Measurements from ENCODE around the gene RRAGD. TPM values are rescaled to one million over a fixed set of nuclear protein-coding genes. Genes with fewer than 3 reads are reported as not detected.

Gene RRAGD
- total and polyA plus RNA-seq, 2 experiments from 2014 or later, result 11.8 to 28.1 TPM

DNA sequence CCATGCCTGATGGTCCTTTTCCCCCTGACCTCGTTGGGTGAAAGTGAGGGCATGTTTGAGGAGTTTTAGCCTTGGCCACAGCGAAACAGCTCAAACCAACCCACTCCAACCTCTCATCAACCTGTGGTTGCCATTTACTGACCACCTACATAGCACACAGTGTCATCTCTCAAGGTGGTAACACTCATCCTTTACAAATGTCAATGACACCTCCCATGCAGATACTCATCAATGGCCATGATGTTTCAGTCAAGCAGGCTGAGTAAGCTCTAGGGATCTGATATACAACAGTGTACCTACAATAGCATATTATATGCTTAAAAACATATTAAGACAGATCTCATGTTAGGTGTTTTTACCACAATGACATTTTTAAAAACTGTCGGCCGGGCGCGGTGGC, 9.3 kb downstream of the RRAGD start:
- H2AFZ ChIP-seq, result no peak overlapping the region
- no peaks in the 10 kb centered on the region for H3K4me1 ChIP-seq (ENCODE audit: insufficient read depth)
- H3K27me3 ChIP-seq, result peaks cover 4% of the 10 kb centered on the region
- no peak overlapping the region for H3K4me3 ChIP-seq
- H4K20me1 ChIP-seq (ENCODE audit: insufficient read depth, poor library complexity, severe bottlenecking), result no peaks in the 10 kb centered on the region
- no peaks in the 10 kb centered on the region for H3K9me3 ChIP-seq (ENCODE audit: low read depth)
- no peak overlapping the region for H3K27ac ChIP-seq
- no peaks in the 10 kb centered on the region for H3K79me2 ChIP-seq
- H3K4me2 ChIP-seq, result no peak overlapping the region
- no peak for TF ChIP-seq EZH2 (IDR thresholded peaks at IDR 0.05; ENCODE audit: borderline replicate concordance)
- TF ChIP-seq EZH2phosphoT487 (IDR thresholded peaks at IDR 0.05; ENCODE audit: low read depth, severe bottlenecking, unreplicated experiment), result no peak
- TF ChIP-seq, protein P1, sequence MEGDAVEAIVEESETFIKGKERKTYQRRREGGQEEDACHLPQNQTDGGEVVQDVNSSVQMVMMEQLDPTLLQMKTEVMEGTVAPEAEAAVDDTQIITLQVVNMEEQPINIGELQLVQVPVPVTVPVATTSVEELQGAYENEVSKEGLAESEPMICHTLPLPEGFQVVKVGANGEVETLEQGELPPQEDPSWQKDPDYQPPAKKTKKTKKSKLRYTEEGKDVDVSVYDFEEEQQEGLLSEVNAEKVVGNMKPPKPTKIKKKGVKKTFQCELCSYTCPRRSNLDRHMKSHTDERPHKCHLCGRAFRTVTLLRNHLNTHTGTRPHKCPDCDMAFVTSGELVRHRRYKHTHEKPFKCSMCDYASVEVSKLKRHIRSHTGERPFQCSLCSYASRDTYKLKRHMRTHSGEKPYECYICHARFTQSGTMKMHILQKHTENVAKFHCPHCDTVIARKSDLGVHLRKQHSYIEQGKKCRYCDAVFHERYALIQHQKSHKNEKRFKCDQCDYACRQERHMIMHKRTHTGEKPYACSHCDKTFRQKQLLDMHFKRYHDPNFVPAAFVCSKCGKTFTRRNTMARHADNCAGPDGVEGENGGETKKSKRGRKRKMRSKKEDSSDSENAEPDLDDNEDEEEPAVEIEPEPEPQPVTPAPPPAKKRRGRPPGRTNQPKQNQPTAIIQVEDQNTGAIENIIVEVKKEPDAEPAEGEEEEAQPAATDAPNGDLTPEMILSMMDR (IDR thresholded peaks at IDR 0.05; ENCODE audit: poor library complexity), result no peak
- no peaks in the 10 kb centered on the region for H3K9me2 ChIP-seq (replicated peaks; ENCODE audit: insufficient read depth)
- 92% methylated on average over 6 of the region's 6 CpGs for WGBS (ENCODE audit: low lambda C conversion rate, missing lambda C conversion rate)
- DNase-seq (ENCODE audit: low spot score), result no peak
- no peaks in the 10 kb centered on the region for H3K36me3 ChIP-seq (replicated peaks; ENCODE audit: insufficient read depth, low read depth)

DNA sequence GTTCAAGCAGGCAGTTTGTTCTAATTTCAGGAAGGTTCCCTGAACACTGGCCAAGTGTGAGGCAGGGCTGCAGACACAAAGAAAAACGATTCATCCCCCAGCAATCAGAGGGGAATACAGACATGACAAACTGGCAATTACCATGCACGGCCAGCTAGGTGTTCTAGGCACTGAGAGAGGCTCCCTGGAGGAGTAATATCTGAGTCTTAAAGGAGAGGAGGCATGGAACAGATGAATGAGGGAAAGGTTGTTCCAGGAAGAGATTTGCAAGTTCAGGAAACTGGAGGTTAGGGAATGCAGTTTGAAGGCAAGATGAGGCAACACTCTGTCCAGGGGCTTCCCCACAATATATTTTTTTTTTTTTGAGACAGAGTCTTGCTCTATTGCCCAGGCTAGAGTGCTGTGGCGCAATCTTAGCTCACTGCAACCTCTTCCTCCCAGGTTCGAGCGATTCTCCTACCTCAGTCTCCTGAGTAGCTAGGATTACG, 11.1 kb downstream of the RRAGD start:
- Histone ChIP-seq H3K36me3 (replicated peaks; ENCODE audit: insufficient read depth, low read depth) (no peaks in the 10 kb centered on the region), H3K9me2 (replicated peaks; ENCODE audit: insufficient read depth) (no peaks in the 10 kb centered on the region), H2AFZ (no peak overlapping the region), H3K79me2 (no peaks in the 10 kb centered on the region), H3K4me1 (ENCODE audit: insufficient read depth) (no peaks in the 10 kb centered on the region), H4K20me1 (ENCODE audit: insufficient read depth, poor library complexity, severe bottlenecking) (no peaks in the 10 kb centered on the region), H3K27me3 (no peaks in the 10 kb centered on the region), H3K4me2 (no peak overlapping the region), H3K4me3 (no peak overlapping the region), H3K9me3 (ENCODE audit: low read depth) (no peaks in the 10 kb centered on the region), H3K27ac (no peak overlapping the region)
- 87% methylated on average over 6 of the region's 6 CpGs for WGBS (ENCODE audit: low lambda C conversion rate, missing lambda C conversion rate)
- DNase-seq (ENCODE audit: low spot score), result no peak
- TF ChIP-seq, protein P1 (IDR thresholded peaks at IDR 0.05; ENCODE audit: poor library complexity), result no peak
- TF ChIP-seq EZH2phosphoT487 (IDR thresholded peaks at IDR 0.05; ENCODE audit: low read depth, severe bottlenecking, unreplicated experiment) (no peak), EZH2 (IDR thresholded peaks at IDR 0.05; ENCODE audit: borderline replicate concordance) (no peak)

DNA sequence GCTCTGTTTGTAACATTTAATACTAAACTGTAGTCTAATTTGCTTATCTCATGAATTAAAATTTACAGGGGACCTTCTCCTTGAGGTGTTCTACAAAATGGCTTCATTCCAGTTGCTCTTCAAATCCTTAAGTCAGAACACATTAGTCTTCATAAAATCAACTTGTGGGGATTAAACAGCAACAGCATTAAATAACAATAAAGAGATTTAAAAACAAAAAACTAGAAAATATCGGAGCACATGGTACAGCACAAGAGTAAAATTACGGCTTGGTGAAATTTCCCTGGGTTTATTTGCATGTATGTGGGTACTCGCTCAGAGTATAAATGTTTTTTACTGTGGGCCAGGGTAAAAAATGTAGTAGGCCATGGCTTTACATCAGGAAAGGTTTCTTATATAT, 12.0 kb downstream of the RRAGD start:
- Histone ChIP-seq H3K4me2 (no peak overlapping the region), H2AFZ (no peak overlapping the region), H3K4me1 (ENCODE audit: insufficient read depth) (no peaks in the 10 kb centered on the region), H3K9me3 (ENCODE audit: low read depth) (no peaks in the 10 kb centered on the region), H3K36me3 (replicated peaks; ENCODE audit: insufficient read depth, low read depth) (no peaks in the 10 kb centered on the region), H3K27me3 (no peaks in the 10 kb centered on the region), H3K27ac (no peak overlapping the region), H3K4me3 (no peak overlapping the region), H3K79me2 (no peaks in the 10 kb centered on the region), H4K20me1 (ENCODE audit: insufficient read depth, poor library complexity, severe bottlenecking) (no peaks in the 10 kb centered on the region), H3K9me2 (replicated peaks; ENCODE audit: insufficient read depth) (no peaks in the 10 kb centered on the region)
- no peak for DNase-seq (ENCODE audit: low spot score)
- TF ChIP-seq EZH2phosphoT487 (IDR thresholded peaks at IDR 0.05; ENCODE audit: low read depth, severe bottlenecking, unreplicated experiment) (no peak), EZH2 (IDR thresholded peaks at IDR 0.05; ENCODE audit: borderline replicate concordance) (no peak)
- TF ChIP-seq, protein P1 (IDR thresholded peaks at IDR 0.05; ENCODE audit: poor library complexity), result no peak
- 93% methylated on average over 3 of the region's 3 CpGs for WGBS (ENCODE audit: low lambda C conversion rate, missing lambda C conversion rate)

Measured in hepatocyte (in vitro differentiated cells).